Stimulated activated CD8-positive, alpha-beta memory T cell treated with anti-CD3 and anti-CD28 coated beads, Interleukin-15, amount 100 ng/mL, for 4 hours (primary cell): Measurements from ENCODE around the gene TIMP4.

Source experiments
- DNase-seq, 2 donors: peaks; one replicate each; pipeline ENCODE4 v3.0.0-alpha.2; 2020; ENCODE audit warnings: low read depth in 2 of 2

TIMP4 gene

DNA sequence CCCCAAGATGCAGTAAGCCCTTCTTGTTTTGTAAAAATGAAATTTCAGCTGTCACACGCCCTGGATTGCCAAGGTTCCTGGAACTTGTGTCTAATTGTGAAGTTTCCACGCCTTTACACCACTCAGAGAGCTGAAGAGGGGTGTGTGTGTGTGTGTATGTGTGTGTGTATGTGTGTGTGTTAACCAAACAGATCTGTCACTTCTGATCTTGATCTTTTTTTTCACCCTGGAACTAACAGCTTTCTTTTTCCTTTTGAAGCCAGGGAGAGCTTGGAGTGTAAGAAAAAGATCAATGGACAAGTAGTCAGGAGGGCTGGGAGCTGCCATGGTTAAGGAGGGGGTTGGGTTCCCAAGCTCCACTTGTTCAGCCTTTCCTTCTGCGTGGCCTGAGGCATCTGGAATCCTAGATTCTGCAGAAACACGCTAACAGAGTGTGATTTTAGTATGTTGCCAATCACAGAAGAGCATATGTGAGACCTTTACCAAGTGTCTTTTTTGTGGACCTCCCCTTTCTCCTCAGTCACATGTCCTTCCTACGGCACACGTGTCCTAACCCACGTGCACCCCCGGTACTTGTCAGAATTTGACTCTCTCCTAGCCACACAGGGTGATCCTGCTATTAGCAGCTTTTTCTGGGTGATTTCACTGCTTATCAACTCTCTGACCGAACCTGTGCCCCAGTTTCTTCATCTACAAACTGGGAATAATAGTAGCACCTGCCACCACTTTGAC is 11.5 kb downstream of the TIMP4 start:
- no peak for DNase-seq

- no peak for DNase-seq
Measured at GRCh38 chr3:12143949-12144504, 14.7 kb downstream of the TIMP4 start.

- DNase-seq = no peak
Measured at GRCh38 chr3:12142476-12142875, 16.2 kb downstream of the TIMP4 start.

GRCh38 chr3:12141350-12141749 is 17.4 kb downstream of the TIMP4 start:
- DNase-seq = no peak

- no peak for DNase-seq
Measured at GRCh38 chr3:12139111-12139511, 19.6 kb downstream of the TIMP4 start.

DNA sequence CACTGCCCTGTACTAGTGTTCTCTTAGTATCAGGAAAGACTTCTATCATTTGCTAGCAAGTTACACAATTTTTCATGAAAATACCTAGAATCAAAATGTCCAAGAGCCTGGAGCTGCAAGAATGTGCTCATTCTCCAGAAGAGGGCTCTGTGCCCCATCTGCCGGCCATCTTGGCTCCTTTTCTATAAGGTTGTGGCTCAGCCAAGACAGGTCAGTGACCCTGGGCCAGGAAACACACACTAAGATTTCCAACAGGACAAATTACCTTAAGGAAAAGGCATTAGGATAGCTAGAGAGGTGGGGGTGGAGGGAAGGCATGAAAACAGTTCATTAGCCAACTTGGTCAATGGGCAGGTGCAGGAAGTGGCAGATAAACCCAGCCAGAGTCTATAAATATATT is 20.7 kb downstream of the TIMP4 start:
- no peak for DNase-seq

GRCh38 chr3:12136371-12136770 is 22.3 kb downstream of the TIMP4 start:
- DNase-seq = no peak

DNA sequence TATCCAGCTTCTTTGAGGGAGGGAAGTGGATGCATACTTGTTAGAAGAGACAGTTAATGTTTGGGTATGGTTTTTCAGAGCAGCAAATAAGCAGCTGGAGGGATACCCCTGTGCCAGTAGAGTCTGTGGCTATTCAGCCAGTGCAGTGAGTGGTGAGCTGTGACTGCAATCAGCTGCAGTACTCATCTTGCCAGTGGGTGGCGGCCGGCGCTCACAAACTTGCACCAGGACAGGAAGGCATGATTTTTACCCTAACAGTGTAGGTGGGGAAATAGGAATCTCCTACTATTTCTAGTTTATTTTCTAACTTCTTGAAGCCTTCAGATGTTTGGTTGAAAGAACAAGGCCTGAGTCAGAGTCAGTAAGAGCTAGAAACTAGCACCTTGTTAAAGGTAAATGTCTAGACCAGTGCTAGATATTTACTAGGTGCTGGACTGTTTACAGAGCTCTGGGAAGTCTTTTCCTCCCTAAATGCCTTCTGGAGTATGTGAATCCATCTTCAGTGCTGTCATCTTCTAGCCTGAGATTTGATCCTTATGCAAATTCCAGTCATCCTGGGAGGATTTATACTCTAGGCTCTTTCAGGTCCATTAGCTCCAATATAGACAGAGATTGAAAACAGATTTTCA is 23.6 kb downstream of the TIMP4 start:
- no peak for DNase-seq

DNA sequence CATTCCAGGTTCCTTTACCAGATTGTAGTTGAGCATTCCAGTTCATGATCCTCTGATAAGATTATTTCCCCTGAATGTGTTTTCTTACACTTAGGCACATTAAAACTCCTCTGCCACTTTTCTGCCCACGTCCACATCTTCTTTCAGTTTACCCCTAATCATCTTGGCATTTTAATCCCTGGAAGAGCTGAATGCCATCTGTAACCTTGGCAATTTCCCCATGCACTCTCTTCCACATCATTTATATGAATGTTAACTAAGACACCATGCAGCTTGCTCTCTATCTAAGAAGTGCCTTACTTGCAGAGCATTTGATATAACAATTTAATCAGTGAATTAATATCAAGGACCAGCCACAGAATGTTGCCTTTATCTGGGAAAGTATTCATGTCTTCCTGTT is 25.8 kb downstream of the TIMP4 start:
- DNase-seq = no peak

DNA sequence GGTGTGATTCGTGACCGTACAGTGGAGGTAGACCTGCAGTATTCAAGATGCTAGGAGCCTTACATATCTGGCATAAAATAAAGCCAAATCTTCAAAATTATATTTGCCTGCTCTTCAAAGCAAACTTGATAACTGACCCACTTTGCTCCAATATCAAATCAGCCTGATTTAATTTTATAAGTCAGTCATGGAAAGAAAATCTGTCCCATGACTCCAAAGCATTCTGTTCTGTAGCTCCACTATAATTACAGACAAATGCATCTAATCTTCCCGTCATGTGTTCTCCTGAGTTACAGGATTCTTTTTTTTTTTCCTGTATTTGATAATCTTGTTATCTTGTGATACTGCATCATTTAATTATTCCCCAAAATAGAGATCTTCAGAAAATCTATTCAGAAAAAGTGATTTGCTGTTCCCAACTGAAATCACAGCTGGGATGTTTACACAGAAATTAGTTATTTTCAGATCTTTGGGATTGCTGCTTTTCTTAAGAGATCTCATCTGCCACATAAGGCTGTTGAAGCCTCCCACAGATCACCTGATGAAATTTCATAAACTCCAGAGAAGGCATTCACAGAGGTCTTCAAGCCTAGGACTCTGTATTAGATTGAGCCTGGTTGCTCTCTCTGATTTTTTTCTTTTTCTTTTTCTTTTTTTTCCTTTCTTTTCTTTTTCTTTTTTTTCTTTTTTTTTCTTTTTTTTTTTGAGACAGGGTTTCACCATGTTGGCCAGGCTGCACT is 27.2 kb downstream of the TIMP4 start:
- no peak for DNase-seq

DNA sequence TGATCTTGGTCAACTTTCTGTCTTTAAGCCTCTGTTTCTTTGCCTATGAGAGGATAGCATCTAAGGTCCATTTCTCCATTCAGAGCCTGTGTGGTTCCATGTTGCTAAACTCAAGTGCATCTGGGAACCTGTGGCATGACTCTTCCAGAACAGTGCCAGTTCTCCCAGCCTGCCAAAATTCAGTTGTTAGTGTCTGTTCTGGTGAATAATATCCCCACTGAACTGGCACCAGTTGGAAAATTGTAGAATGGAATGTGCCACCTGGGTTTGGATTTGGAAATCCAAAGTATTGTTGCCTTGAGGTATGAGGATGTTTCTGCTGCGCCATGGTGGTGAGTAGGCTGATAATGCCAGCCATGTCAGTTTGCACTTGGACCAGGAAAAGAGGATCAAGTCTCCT is 31.3 kb downstream of the TIMP4 start:
- DNase-seq = no peak

GRCh38 chr3:12125772-12126171 is 32.9 kb downstream of the TIMP4 start:
- DNase-seq = no peak

- DNase-seq = no peak
Measured at GRCh38 chr3:12121466-12121865, 37.2 kb downstream of the TIMP4 start.

DNA sequence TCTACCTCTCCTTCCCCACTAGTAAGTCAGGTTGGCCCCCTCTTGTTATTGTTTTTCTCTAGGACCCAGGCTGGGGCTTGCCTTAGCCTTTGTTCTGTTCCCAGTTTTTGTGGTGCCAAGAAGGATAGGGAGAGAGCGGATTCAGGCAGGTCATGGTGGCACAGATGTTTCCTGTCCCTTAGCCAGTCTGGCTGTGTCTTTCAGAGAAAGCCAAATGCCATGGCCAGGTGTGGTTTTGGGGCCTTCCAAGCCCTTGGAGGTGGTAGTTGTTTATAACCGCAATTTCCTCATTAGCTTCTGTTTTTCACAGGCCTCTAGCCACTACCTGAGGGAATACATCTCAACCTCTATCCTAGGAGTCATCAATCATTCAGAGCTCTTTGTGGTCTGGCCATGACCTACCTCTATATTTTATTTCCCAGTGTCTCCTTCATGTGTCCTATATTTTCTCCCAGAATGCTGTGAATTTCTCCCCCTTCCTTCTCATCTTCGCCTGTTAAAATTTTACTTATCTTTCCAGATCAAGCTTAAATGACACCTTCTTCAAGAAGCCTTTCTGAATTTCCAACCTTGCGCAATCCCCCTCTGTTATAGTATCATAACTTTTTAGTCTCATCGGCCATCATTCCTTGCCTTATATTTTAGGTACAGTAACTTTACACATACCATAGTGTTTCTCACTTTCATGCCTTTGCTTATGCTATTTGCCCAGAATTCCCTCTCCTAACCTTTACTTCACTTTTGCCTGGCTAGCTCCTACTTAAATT is 38.2 kb downstream of the TIMP4 start:
- DNase-seq = no peak

GRCh38 chr3:12117473-12117872 is 41.2 kb downstream of the TIMP4 start:
- no peak for DNase-seq

DNA sequence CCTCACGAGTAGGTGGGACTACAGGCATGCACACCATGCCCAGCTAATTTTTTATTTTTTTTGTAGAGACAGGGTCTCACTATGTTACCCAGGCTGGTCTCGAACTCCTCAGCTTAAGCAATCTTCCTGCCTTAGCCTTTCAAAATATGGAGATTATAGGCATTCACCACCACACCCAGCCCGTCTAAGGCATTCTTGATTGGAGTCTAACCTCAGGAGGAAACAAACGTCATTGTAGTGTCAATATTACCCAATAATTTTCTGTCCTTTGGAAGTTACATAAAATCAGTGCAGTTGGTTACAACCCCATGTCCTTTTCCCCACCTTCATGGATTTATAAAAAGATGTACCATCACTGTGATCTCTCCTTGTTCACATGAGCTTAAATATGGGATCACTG is 41.8 kb downstream of the TIMP4 start:
- DNase-seq = no peak

GRCh38 chr3:12115849-12116248 is 42.9 kb downstream of the TIMP4 start:
- DNase-seq = no peak

DNA sequence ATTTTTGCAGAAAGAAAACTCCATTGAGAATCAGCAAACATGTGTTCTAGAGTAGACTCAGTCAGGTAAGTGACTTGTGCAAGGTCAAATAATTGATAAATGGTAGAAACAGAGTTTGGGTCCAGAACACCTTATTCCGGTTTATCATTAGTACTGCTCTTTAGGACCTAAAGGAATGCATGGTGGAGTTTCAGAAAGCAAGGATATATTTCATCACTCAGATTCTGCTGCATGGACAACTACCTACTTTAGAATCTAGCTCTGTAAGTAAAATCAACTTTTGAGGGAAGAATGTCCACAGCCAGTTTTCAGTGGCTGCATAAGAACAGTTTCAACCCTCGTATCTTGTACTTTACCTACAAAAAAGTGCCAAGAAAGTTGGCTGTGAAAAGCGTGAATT is 43.6 kb downstream of the TIMP4 start:
- no peak for DNase-seq

- DNase-seq = no peak
Measured at GRCh38 chr3:12114251-12114650, 44.5 kb downstream of the TIMP4 start.

DNA sequence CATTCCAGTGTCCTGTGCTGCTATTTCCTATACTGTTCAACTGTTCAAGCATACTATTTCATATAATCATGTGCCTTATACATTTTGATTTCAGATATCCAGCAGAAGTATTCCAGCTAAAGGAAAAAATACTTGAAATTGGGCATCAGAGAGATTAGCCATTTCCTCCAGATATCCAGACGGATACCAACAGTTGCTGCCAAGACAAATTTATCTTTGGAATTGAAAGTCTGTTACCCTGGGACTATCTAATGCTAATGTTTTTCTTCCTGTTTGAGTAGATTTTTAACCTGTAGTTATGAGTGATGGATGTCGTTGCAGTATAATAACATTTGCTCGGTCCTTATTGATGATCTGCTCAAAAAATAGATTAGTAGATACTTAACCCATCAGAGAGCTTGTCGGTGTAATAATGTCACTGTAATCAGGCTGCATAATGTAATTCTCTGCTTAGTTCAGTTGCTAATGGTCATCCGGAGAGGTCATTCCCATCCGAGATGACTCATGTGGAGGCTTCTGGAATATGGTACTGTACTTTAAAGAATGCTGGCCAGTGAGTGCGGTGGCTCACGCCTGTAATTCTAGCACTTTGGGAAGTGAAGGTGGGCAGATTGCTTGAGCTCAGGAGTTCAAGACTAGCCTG is 51.5 kb downstream of the TIMP4 start:
- no peak for DNase-seq
